Astrocyte of the spinal cord (primary cell): Measurements from ENCODE around the gene VPS26A.

Experiments used
- DNase-seq: peaks from one replicate; pipeline ENCODE4 v3.0.0; 2011; ENCODE audit warnings: low read depth, low spot score
- H3K4me3 ChIP-seq: 2 replicates; pipeline ENCODE4 v1.5.1; 2011; ENCODE audit warnings: low read depth, mild to moderate bottlenecking, low read length, moderate library complexity
- in situ Hi-C: cut with HindIII; loops from 2 replicates; pipeline ENCODE4 v1.10.0; 2017; ENCODE audit warnings: low sequenced_read_pairs
- TF ChIP-seq, protein P1 (sequence below): IDR thresholded peaks from 2 replicates; pipeline ENCODE4 v1.5.1; 2012; ENCODE audit warnings: low read depth, mild to moderate bottlenecking, low read length, inconsistent platforms

The VPS26A gene

DNA sequence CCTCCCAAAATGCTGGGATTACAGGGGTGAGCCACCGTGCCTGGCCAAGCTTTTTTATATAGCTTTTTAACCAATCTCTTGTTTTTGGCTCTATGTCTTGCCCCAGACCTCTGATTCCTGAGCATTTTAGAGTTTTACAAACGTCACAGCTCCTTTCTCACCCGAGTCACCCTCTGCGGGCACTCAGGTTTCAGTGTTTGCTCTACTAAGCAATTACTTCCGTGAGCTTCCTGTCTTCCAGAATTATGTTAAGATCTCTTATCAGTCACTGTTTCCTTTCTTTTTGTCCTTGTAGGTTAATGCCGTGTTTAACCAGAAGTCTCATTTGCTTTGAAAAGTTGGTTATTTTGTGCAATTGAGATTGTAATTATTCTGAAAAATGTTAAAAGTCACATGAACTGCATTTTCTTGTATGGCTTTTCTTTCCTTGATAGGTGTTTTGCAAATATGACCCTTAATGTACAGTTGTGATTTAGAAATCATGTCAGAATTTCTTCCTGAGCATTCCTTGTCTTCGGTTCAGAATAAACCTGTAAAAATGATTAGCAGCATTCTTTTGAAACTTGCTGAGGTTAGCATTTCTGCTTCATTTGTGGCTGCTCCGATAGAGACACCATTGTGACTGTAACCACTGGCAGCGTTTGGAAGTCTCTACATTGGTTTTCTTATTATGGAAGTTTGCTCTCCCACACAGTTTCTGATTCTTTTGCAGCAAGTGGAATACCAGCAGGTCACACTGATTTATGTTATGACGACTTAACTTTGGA is 91.6 kb downstream of the VPS26A start:
- no peak overlapping the region for H3K4me3 ChIP-seq
- DNase-seq, result no peak
- TF ChIP-seq, protein P1, sequence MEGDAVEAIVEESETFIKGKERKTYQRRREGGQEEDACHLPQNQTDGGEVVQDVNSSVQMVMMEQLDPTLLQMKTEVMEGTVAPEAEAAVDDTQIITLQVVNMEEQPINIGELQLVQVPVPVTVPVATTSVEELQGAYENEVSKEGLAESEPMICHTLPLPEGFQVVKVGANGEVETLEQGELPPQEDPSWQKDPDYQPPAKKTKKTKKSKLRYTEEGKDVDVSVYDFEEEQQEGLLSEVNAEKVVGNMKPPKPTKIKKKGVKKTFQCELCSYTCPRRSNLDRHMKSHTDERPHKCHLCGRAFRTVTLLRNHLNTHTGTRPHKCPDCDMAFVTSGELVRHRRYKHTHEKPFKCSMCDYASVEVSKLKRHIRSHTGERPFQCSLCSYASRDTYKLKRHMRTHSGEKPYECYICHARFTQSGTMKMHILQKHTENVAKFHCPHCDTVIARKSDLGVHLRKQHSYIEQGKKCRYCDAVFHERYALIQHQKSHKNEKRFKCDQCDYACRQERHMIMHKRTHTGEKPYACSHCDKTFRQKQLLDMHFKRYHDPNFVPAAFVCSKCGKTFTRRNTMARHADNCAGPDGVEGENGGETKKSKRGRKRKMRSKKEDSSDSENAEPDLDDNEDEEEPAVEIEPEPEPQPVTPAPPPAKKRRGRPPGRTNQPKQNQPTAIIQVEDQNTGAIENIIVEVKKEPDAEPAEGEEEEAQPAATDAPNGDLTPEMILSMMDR, result no peak
- in situ Hi-C loops, result no loop called here

- in situ Hi-C loops, result no loop called here
- DNase-seq, result no peak
- no peak overlapping the region for H3K4me3 ChIP-seq
- TF ChIP-seq, protein P1, result no peak
Observed at GRCh38 chr10:69216577-69217118, 92.7 kb downstream of the VPS26A start.

- TF ChIP-seq, protein P1, result no peak
- in situ Hi-C loops, result no loop called here
- no peak overlapping the region for H3K4me3 ChIP-seq
- DNase-seq, result peak; percentile 77
Observed at GRCh38 chr10:69217119-69217754, 93.3 kb downstream of the VPS26A start.

DNA sequence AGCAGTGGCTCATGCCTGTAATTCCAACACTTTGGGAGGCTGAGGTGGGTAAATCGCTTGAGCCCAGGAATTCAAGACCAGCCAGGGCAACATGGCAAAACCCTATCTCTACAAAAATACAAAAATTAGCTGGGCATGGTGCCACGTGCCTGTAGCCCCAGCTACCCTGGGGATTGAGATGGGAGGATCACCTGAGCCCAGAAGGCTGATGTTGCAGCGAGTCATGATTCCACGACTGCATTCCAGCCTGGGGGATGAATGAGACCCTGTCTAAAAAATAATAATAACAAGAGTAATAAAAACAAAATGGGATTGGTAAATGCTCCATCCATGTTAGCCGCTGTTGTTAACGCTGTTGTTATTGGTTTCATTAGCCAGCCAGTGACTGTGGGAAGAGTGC is 94.9 kb downstream of the VPS26A start:
- no peak for DNase-seq
- TF ChIP-seq, protein P1, result no peak
- no peak overlapping the region for H3K4me3 ChIP-seq
- in situ Hi-C loops, result no loop called here

DNA sequence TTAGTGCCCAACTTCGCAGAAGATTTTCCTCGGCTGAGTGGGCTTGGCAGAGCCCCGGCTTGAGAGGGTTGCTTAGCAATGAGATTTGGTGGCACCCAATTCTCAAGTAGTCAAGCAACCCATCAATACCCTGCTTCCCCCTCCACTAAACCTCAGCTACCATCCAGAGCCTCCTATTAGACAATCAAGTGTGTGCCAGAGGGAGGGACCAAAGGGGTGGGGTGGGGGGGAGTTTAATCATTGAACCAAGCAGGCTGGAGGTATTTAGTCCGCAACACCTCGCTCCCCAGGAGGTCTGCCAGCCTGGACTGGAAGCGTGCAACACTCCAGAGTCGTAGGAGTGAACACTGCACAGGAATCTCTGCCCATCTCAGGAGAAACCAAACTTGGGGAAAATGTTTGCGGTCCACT is 96.1 kb downstream of the VPS26A start, which contains the start of gene HKDC1:
HKDC1 (plus strand) TSS at position 292 of the 411 bp plus-strand sequence; CDS start at position 396, 104 bp downstream.
- in situ Hi-C loops, result no loop called here
- TF ChIP-seq, protein P1, result no peak
- H3K4me3 ChIP-seq, result no peak within 1 kb of the TSS
- no peak for DNase-seq

- TF ChIP-seq, protein P1, result no peak
Observed at GRCh38 chr10:69220507-69220906, 96.5 kb downstream of the VPS26A start.

More at GRCh38 chr10:69220507-69220906, 96.5 kb downstream of the VPS26A start:
- in situ Hi-C loops, result no loop called here
- H3K4me3 ChIP-seq, result no peak overlapping the region
- no peak for DNase-seq
